H9 (cell line): ENCODE data around the gene TNFRSF1B. TPM values are rescaled to one million over a fixed set of nuclear protein-coding genes. Genes with fewer than 3 reads are reported as not detected.

Experiments
- DNase-seq: peaks from one replicate; pipeline ENCODE4 v3.0.0-alpha.2; 2017
- H2AFZ ChIP-seq: one replicate; pipeline ENCODE4 v1.6.1; 2013; ENCODE audit warnings: mild to moderate bottlenecking, low read length, control low read depth, moderate library complexity
- H2AK5ac ChIP-seq: 2 replicates; pipeline ENCODE4 v1.6.1; 2013; ENCODE audit warnings: low read length, control low read depth, mixed read lengths; ENCODE audit not compliant: insufficient read length
- H2BK120ac ChIP-seq: one replicate; pipeline ENCODE4 v1.6.1; 2013; ENCODE audit warnings: low read depth, mild to moderate bottlenecking, low read length, control low read depth, inconsistent platforms; ENCODE audit not compliant: poor library complexity, severe bottlenecking
- H2BK12ac ChIP-seq: 2 replicates; pipeline ENCODE4 v1.6.1; 2013; ENCODE audit warnings: low read length, control low read depth, mixed read lengths, low read depth; ENCODE audit not compliant: insufficient read length
- H2BK15ac ChIP-seq: 2 replicates; pipeline ENCODE4 v1.6.1; 2013; ENCODE audit warnings: low read depth, low read length, control low read depth
- H2BK20ac ChIP-seq: one replicate; pipeline ENCODE4 v1.6.1; 2013; ENCODE audit warnings: low read depth, mild to moderate bottlenecking, low read length, control low read depth, inconsistent platforms; ENCODE audit not compliant: poor library complexity, severe bottlenecking
- H2BK5ac ChIP-seq: 2 replicates; pipeline ENCODE4 v1.6.1; 2013; ENCODE audit warnings: low read length, control low read depth, mixed read lengths; ENCODE audit not compliant: insufficient read length
- H3K14ac ChIP-seq: 2 replicates; pipeline ENCODE4 v1.6.1; 2013; ENCODE audit warnings: low read length, control low read depth; ENCODE audit not compliant: insufficient read depth
- H3K18ac ChIP-seq: 2 replicates; pipeline ENCODE4 v1.6.1; 2013; ENCODE audit warnings: low read depth, mild to moderate bottlenecking, mixed read lengths, low read length, control low read depth; ENCODE audit not compliant: insufficient read length
- H3K23ac ChIP-seq: 2 replicates; pipeline ENCODE4 v1.6.1; 2013; ENCODE audit warnings: low read length, control low read depth, mixed read lengths, low read depth; ENCODE audit not compliant: insufficient read length
- H3K23me2 ChIP-seq: 2 replicates; pipeline ENCODE4 v1.6.1; 2013; ENCODE audit warnings: low read depth, mild to moderate bottlenecking, mixed read lengths, low read length, control low read depth; ENCODE audit not compliant: insufficient read length, poor library complexity, severe bottlenecking
- H3K27ac ChIP-seq: 2 replicates; pipeline ENCODE4 v1.5.1; 2013; ENCODE audit warnings: low read length, control low read depth, mixed read lengths, low read depth; ENCODE audit not compliant: insufficient read length
- H3K27me3 ChIP-seq: 2 replicates; pipeline ENCODE4 v1.6.1; 2013; ENCODE audit warnings: low read length, control low read depth, inconsistent platforms; ENCODE audit not compliant: insufficient read depth
- H3K4ac ChIP-seq: 2 replicates; pipeline ENCODE4 v1.6.1; 2013; ENCODE audit warnings: low read depth, mild to moderate bottlenecking, control low read depth, inconsistent platforms, low read length, moderate library complexity
- H3K4me1 ChIP-seq: 2 replicates; pipeline ENCODE4 v1.6.1; 2013; ENCODE audit warnings: low read length, control low read depth, inconsistent platforms; ENCODE audit not compliant: insufficient read depth
- H3K4me2 ChIP-seq: 2 replicates; pipeline ENCODE4 v1.6.1; 2013; ENCODE audit warnings: low read length, control low read depth, mixed read lengths; ENCODE audit not compliant: insufficient read length, insufficient read depth
- H3K56ac ChIP-seq: 2 replicates; pipeline ENCODE4 v1.6.1; 2013; ENCODE audit warnings: low read depth, mild to moderate bottlenecking, mixed read lengths, low read length, control low read depth; ENCODE audit not compliant: insufficient read length
- H3K79me1 ChIP-seq: 2 replicates; pipeline ENCODE4 v1.6.1; 2013; ENCODE audit warnings: low read depth, mild to moderate bottlenecking, moderate library complexity, low read length, control low read depth, inconsistent platforms; ENCODE audit not compliant: insufficient read depth, poor library complexity, severe bottlenecking
- H3K79me2 ChIP-seq: 2 replicates; pipeline ENCODE4 v1.6.1; 2013; ENCODE audit warnings: low read length, control low read depth, inconsistent platforms; ENCODE audit not compliant: insufficient read depth
- H3K9ac ChIP-seq: 2 replicates; pipeline ENCODE4 v1.6.1; 2013; ENCODE audit warnings: low read length, control low read depth, mixed read lengths; ENCODE audit not compliant: insufficient read length; ENCODE audit errors: extremely low read depth
- H3K9me3 ChIP-seq: one replicate; pipeline ENCODE4 v1.6.1; 2013; ENCODE audit warnings: low read depth, low read length, inconsistent platforms; ENCODE audit not compliant: control insufficient read depth
- H3T11ph ChIP-seq: one replicate; pipeline ENCODE4 v1.6.1; 2013; ENCODE audit warnings: mild to moderate bottlenecking, low read length, control low read depth, inconsistent platforms
- H4K20me1 ChIP-seq: one replicate; pipeline ENCODE4 v1.6.1; 2013; ENCODE audit not compliant: control insufficient read depth, insufficient read length, insufficient read depth
- H4K5ac ChIP-seq: 2 replicates; pipeline ENCODE4 v1.6.1; 2013; ENCODE audit warnings: low read depth, mild to moderate bottlenecking, mixed read lengths, low read length, control low read depth; ENCODE audit not compliant: insufficient read length
- H4K8ac ChIP-seq: replicated peaks from 2 replicates; pipeline ENCODE4 v1.6.1; 2013; ENCODE audit warnings: low read length, control low read depth, mixed read lengths, low read depth; ENCODE audit not compliant: insufficient read length
- H4K91ac ChIP-seq: 2 replicates; pipeline ENCODE4 v1.6.1; 2013; ENCODE audit warnings: low read depth, mild to moderate bottlenecking, moderate library complexity, mixed read lengths, low read length, control low read depth; ENCODE audit not compliant: insufficient read length
- H3K27ac Mint-ChIP-seq, 3 experiments: 2 replicates in 2 of 3; 3 replicates in 1 of 3; pipeline ENCODE4 v1.8.0; 2020 to 2021; ENCODE audit warnings: mixed read lengths in 3 of 3, mild to moderate bottlenecking in 1 of 3, moderate library complexity in 1 of 3
- H3K27me3 Mint-ChIP-seq: 2 replicates; pipeline ENCODE4 v1.8.0; 2021; ENCODE audit warnings: low read depth, mild to moderate bottlenecking, moderate library complexity, mixed read lengths
- H3K36me3 Mint-ChIP-seq, 3 experiments: 2 replicates in 2 of 3; 3 replicates in 1 of 3; pipeline ENCODE4 v1.8.0; 2020 to 2021; ENCODE audit warnings: low read depth in 3 of 3, mixed read lengths in 3 of 3; ENCODE audit not compliant: insufficient read depth in 1 of 3
- H3K4me1 Mint-ChIP-seq, 2 experiments: 2 replicates each; pipeline ENCODE4 v1.8.0; 2020; ENCODE audit warnings: mixed read lengths in 2 of 2
- H3K4me3 Mint-ChIP-seq, 2 experiments: 2 replicates in 1 of 2; 3 replicates in 1 of 2; pipeline ENCODE4 v1.8.0; 2020 to 2021; ENCODE audit warnings: mild to moderate bottlenecking in 2 of 2, mixed read lengths in 2 of 2, moderate library complexity in 1 of 2
- H3K9me3 Mint-ChIP-seq, 2 experiments: 2 replicates in 1 of 2; 3 replicates in 1 of 2; pipeline ENCODE4 v1.8.0; 2020; ENCODE audit warnings: mild to moderate bottlenecking in 2 of 2, mixed read lengths in 2 of 2, moderate library complexity in 1 of 2
- CTCF ChIP-seq: fragments of 200-600 bp; sonication (generic); conservative IDR thresholded peaks from 3 replicates; pipeline ENCODE4 v1.8.0; 2021; ENCODE audit warnings: antibody characterized with exemption, mild to moderate bottlenecking
- WGBS: extraction: QIAGEN DNeasy Blood & Tissue Kit; methylation state at CpG from one replicate; pipeline ENCODE4 v1.1.7; 2013; ENCODE audit warnings: missing lambda C conversion rate, low lambda C conversion rate, mixed read lengths; ENCODE audit not compliant: insufficient read length; ENCODE audit errors: extremely low coverage; 5-methylcytosine and 5-hydroxymethylcytosine counted together
- total RNA-seq: library from RNA; stranded (reverse); gene quantifications from 2 replicates; pipeline ENCODE4 v1.2.1, GENCODE V29; 2021

Gene TNFRSF1B
- total RNA-seq, 1 experiment from 2014 or later = 0.57 TPM

DNA sequence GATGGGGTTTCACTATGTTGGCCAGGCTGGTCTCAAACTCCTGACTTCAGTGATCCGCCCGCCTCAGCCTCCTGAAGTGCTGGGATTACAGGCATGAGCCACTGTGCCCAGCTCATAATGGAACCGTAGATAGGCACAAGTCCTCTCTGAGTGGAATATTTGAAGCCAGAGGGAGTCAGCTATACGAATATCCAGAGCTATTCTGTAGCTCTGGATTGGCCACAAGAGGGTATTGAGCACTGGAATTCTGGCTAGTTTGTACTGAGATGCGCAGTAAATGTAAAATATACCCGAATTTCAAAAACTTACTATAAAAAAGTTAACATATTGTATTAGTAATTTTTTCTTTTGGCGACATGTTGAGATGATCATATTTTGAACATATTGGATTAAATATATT is 62.2 kb downstream of the TNFRSF1B start:
- no peak overlapping the region for H3K27ac ChIP-seq
- peaks cover 6 to 7% of the 10 kb centered on the region in 2 experiments for H3K9me3 Mint-ChIP-seq
- no peak overlapping the region for H3T11ph ChIP-seq
- no peak overlapping the region for H3K9ac ChIP-seq
- no peak overlapping the region for H4K5ac ChIP-seq
- H2BK120ac ChIP-seq = no peak overlapping the region
- no peak for DNase-seq
- H3K79me2 ChIP-seq = no peaks in the 10 kb centered on the region; the same call in 1 of the 2 replicates
- H4K91ac ChIP-seq = no peak overlapping the region
- H3K9me3 ChIP-seq = no peaks in the 10 kb centered on the region
- H3K27me3 Mint-ChIP-seq = no peaks in the 10 kb centered on the region; the same call in 1 of the 2 replicates
- H2AK5ac ChIP-seq = no peak overlapping the region
- H3K4me3 Mint-ChIP-seq = no peak overlapping the region; a peak in 1 of 5 replicates
- H3K4me1 ChIP-seq = peaks cover 2% of the 10 kb centered on the region; the same call in 1 of the 2 replicates
- H2BK15ac ChIP-seq = no peak overlapping the region
- no peak overlapping the region for H3K4me2 ChIP-seq
- H3K27me3 ChIP-seq = no peaks in the 10 kb centered on the region
- H3K56ac ChIP-seq = no peak overlapping the region
- H3K36me3 Mint-ChIP-seq = no peaks in the 10 kb centered on the region; a peak in 2 of 7 replicates
- TF ChIP-seq CTCF = no peak
- H3K23me2 ChIP-seq = peaks cover 8% of the 10 kb centered on the region
- peaks cover 3% of the 10 kb centered on the region for H3K79me1 ChIP-seq
- H3K4me1 Mint-ChIP-seq = peaks cover 14 to 15% of the 10 kb centered on the region in 2 experiments
- no CpG with 5 or more reads among the region's 7 CpGs for WGBS
- H3K27ac Mint-ChIP-seq = no peak overlapping the region
- no peak overlapping the region for H2BK12ac ChIP-seq
- H4K8ac ChIP-seq = no peak overlapping the region
- no peak overlapping the region for H3K4ac ChIP-seq
- H2BK20ac ChIP-seq = no peak overlapping the region
- no peak overlapping the region for H3K14ac ChIP-seq
- H3K23ac ChIP-seq = no peak overlapping the region
- H3K18ac ChIP-seq = no peak overlapping the region
- H2BK5ac ChIP-seq = no peak overlapping the region
- no peaks in the 10 kb centered on the region for H4K20me1 ChIP-seq
- H2AFZ ChIP-seq = no peak overlapping the region
